HG02938 (cell line): ENCODE data around the gene EVPLL.
"Not testable (repeated sequence)": the region's sequence is repeated elsewhere in the genome, so short reads cannot be mapped to it uniquely, and the experiment has no call there.

Experiments used
- ATAC-seq: cut with Tn5 transposase; IDR thresholded peaks from one replicate; pipeline ENCODE4 v1.9.1; 2021; ENCODE audit warnings: mild to moderate bottlenecking, moderate library complexity; ENCODE audit not compliant: unreplicated experiment

EVPLL gene

GRCh38 chr17:18378614-18379013 lies 1.0 kb downstream of the EVPLL start:
- ATAC-seq = not testable (repeated sequence)

- ATAC-seq = no peak
Measured at GRCh38 chr17:18379246-18380146, 1.9 kb downstream of the EVPLL start.

GRCh38 chr17:18380471-18381157 lies 3.0 kb downstream of the EVPLL start:
- no peak for ATAC-seq

- no peak for ATAC-seq
Measured at GRCh38 chr17:18381158-18381952, 3.8 kb downstream of the EVPLL start.

GRCh38 chr17:18381953-18382245 lies 4.3 kb downstream of the EVPLL start:
- no peak for ATAC-seq

GRCh38 chr17:18382441-18383078 lies 5.0 kb downstream of the EVPLL start:
- ATAC-seq = no peak

- not testable (repeated sequence) for ATAC-seq
Measured at GRCh38 chr17:18383079-18383481, 5.5 kb downstream of the EVPLL start.

GRCh38 chr17:18384271-18384670 lies 6.7 kb downstream of the EVPLL start:
- ATAC-seq = not testable (repeated sequence)

GRCh38 chr17:18387583-18387982 lies 10.0 kb downstream of the EVPLL start:
- ATAC-seq = not testable (repeated sequence)

- ATAC-seq = not testable (repeated sequence)
Measured at GRCh38 chr17:18388266-18388665, 10.7 kb downstream of the EVPLL start.

GRCh38 chr17:18388728-18389127 lies 11.2 kb downstream of the EVPLL start:
- not testable (repeated sequence) for ATAC-seq

- not testable (repeated sequence) for ATAC-seq
Measured at GRCh38 chr17:18401872-18402590, 24.5 kb downstream of the EVPLL start.

GRCh38 chr17:18403166-18403565 lies 25.6 kb downstream of the EVPLL start:
- ATAC-seq = not testable (repeated sequence)

GRCh38 chr17:18403604-18404003 lies 26.0 kb downstream of the EVPLL start:
- peak; percentile 92 for ATAC-seq

GRCh38 chr17:18408906-18409305 lies 31.3 kb downstream of the EVPLL start:
- not testable (repeated sequence) for ATAC-seq

- ATAC-seq = not testable (repeated sequence)
Measured at GRCh38 chr17:18409321-18409720, 31.7 kb downstream of the EVPLL start.

GRCh38 chr17:18410736-18411135 lies 33.2 kb downstream of the EVPLL start:
- not testable (repeated sequence) for ATAC-seq

GRCh38 chr17:18411377-18411864 lies 33.8 kb downstream of the EVPLL start:
- ATAC-seq = not testable (repeated sequence)

- ATAC-seq = peak; percentile 62
Measured at GRCh38 chr17:18412001-18412538, 34.5 kb downstream of the EVPLL start.

GRCh38 chr17:18421521-18421920 lies 43.9 kb downstream of the EVPLL start:
- ATAC-seq = not testable (repeated sequence)
